HG02798 (cell line): ENCODE data around the gene MUC12.
A peak's percentile ranks its signal among the peaks of the same experiment; 100 is the strongest.

Experiments used
- ATAC-seq: cut with Tn5 transposase; IDR thresholded peaks from one replicate; pipeline ENCODE4 v1.9.1; 2021; ENCODE audit warnings: mild to moderate bottlenecking; ENCODE audit not compliant: unreplicated experiment, poor library complexity

The MUC12 gene

DNA sequence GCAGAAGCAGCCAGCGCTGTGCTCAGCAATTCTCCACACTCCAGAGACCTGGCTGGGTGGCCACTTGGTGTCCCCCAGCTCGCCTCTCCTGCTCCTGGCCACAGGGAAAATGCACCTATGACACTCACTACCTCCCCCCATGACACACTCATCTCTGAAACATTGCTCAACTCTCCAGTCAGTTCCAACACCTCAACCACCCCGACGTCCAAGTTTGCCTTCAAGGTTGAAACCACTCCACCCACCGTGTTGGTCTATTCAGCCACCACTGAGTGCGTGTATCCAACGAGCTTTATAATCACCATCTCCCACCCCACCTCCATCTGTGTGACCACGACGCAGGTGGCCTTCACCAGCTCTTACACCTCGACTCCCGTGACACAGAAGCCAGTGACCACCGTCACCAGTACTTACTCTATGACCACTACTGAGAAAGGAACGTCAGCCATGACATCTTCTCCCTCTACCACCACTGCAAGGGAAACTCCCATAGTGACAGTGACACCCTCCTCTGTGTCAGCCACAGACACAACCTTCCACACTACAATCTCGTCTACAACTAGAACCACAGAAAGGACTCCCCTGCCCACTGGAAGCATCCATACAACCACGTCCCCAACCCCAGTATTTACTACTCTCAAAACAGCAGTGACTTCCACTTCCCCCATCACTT, 17.3 kb upstream of the MUC12 start:
- no peak for ATAC-seq

DNA sequence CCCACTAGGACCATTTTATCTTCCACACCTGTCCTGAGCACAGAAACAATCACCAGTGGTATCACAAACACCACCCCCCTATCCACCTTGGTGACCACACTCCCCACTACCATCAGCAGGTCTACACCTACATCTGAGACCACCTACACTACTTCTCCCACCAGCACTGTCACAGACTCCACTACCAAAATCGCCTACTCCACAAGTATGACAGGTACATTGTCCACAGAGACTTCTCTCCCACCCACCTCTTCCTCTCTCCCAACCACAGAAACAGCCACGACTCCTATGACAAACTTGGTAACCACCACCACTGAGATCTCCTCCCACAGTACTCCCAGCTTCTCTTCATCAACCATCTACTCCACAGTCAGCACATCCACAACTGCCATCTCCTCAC, 16.7 kb upstream of the MUC12 start:
- no peak for ATAC-seq

GRCh38 chr7:100957832-100958421, 11.4 kb upstream of the MUC12 start:
- no peak for ATAC-seq

DNA sequence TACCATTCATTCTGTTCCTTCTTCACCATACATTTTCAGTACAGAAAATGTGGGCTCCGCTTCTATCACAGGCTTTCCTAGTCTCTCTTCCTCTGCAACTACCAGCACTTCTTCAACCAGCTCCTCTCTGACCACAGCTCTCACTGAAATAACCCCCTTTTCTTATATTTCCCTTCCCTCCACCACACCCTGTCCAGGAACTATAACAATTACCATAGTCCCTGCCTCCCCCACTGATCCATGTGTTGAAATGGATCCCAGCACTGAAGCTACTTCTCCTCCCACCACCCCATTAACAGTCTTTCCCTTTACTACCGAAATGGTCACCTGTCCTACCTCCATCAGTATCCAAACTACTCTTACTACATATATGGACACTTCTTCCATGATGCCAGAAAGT, 9.5 kb upstream of the MUC12 start:
- ATAC-seq = no peak

- no peak for ATAC-seq
These were observed 6.8 kb upstream of the MUC12 start for GRCh38 chr7:100962537-100962936.

- ATAC-seq = no peak
These were observed 6.0 kb upstream of the MUC12 start for GRCh38 chr7:100963386-100963785.

- ATAC-seq = no peak
These were observed 5.5 kb upstream of the MUC12 start for GRCh38 chr7:100963874-100964273.

- ATAC-seq = no peak
These were observed 4.7 kb upstream of the MUC12 start for GRCh38 chr7:100964630-100965029.

GRCh38 chr7:100965045-100965722, 4.2 kb upstream of the MUC12 start:
- ATAC-seq = no peak

GRCh38 chr7:100965723-100966541, 3.4 kb upstream of the MUC12 start:
- ATAC-seq = peak; percentile 58

- ATAC-seq = no peak
These were observed 2.6 kb upstream of the MUC12 start for GRCh38 chr7:100966542-100967291.

GRCh38 chr7:100967292-100967863, 2.0 kb upstream of the MUC12 start:
- no peak for ATAC-seq

GRCh38 chr7:100968031-100968430, 1.3 kb upstream of the MUC12 start:
- ATAC-seq = no peak

GRCh38 chr7:100968650-100969049, 715 bp upstream of the MUC12 start:
- no peak for ATAC-seq

DNA sequence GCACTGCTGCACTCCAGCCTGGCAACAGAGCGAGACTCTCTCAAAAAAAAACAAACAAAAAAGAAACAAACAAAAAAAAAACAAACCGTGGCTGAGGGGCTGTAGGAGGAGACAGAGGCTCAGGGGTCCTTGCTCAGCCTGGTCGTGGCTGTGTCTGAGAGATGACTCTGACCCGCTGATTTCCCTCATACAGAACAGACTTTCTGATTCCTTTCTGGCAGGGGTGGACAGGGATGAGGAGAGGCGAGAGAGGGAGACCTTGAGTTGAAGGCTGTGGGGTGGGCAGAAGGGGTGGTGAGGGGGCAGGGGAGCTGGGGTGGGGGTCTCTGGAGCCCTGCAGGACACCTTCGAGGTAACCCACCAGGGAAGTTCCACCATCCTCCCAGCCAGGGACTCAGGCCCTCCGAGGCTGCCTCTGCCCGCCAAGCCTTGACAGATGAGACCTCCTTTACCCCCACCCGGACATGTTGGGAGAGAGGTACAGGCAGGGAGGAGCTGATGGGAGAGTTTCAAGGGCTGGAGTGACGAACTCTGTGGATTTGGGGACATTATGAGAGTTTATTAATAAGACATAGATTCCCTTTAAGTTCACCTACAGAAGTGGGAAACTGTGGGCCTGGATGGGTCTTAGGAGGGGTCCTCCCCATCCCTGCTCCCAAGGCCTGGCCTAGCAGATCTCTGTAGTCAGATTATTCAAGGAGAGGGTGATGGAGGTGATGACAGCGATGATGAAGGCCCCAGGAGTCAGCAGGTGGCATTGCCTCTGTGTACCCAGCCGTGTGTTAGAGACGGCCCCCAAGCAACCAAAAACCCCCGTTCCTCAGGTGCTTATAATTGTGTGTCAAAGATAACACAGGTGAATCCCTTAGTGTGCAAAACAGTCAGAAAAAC, 2.0 kb downstream of the MUC12 start:
- ATAC-seq = no peak

- ATAC-seq = no peak
These were observed 2.6 kb downstream of the MUC12 start for GRCh38 chr7:100972002-100972347.

DNA sequence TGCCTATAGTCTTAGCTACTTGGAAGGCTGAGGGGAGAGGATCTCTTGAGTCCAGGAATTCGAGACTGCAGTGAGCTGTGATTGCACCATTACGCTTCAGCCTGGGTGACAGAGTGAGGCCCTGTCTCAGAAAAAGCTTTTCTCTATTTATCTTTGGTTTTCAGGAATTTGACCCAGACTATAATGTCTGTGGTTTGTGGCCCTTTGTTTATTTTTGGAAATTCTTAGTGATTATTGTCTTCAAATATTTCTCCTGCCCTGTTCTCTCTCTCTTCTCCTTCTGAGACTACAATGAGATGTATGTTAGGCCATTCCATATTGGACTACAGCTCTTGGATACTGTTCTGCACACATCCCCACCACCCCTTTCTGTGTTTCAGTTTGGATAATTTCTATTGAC, 4.7 kb downstream of the MUC12 start:
- ATAC-seq = no peak

DNA sequence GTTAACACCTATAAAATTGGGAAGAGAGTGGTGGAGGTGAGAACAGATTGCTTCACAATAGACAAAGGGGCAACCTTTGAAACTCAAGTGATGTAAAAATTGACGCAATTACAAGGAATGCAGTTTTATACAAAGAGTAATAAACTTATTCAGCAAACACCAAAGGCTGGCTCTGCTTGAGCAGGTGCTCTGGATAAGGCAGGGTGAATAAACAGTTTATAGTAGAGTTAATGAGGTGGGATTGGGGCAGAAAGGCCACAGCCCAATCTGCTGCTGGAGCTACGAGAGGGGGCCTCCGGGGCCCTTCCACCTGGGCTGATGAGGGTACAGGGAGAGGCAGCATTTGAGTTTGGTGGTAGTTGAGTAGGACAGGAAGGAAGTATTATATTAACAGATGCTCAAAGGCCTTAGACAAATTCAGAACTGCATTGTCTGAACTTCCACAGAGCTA, 6.0 kb downstream of the MUC12 start:
- ATAC-seq = no peak

GRCh38 chr7:100978300-100978699, 8.9 kb downstream of the MUC12 start:
- ATAC-seq = no peak
